Measurements from ENCODE around the gene BMERB1. TPM values are rescaled to one million over a fixed set of nuclear protein-coding genes. Genes with fewer than 3 reads are reported as not detected.

Gene BMERB1
- total and polyA plus RNA-seq, 2 experiments from 2014 or later, result 17.3 to 28.1 TPM

DNA sequence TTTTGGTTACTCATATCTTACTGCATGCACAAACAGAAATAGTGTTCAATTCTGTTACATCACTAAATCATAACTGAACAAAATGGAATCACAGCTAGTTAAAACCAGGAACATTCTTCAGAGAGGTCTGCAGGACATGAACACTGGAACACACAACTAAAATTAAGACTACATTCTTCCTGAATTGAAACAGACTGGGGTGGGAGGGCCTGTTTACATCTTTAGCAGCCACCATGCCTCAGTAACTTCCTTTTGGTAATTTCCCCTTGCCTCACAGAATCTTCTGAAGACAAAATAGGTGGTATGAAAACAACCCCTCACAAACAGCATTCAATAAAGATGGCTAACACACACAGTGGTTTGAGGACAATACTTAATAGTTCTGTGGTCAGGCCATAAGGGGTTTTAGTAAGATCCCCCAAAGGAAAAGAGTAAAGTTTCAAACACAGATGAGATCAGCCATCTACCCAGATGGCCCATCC, 202.0 kb downstream of the BMERB1 start (continued):
- TF ChIP-seq CTCF (conservative IDR thresholded peaks at IDR 0.05; ENCODE audit: low read depth in 2 of 2) (no peak), STAT1 (IDR thresholded peaks at IDR 0.05; ENCODE audit: unreplicated experiment) (no peak), REST (IDR thresholded peaks at IDR 0.05; ENCODE audit: unreplicated experiment) (no peak)
- TF ChIP-seq, protein P1, sequence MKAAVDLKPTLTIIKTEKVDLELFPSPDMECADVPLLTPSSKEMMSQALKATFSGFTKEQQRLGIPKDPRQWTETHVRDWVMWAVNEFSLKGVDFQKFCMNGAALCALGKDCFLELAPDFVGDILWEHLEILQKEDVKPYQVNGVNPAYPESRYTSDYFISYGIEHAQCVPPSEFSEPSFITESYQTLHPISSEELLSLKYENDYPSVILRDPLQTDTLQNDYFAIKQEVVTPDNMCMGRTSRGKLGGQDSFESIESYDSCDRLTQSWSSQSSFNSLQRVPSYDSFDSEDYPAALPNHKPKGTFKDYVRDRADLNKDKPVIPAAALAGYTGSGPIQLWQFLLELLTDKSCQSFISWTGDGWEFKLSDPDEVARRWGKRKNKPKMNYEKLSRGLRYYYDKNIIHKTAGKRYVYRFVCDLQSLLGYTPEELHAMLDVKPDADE (IDR thresholded peaks at IDR 0.05), result no peak

Other genes with a start within 250 kb of the BMERB1 start
- 0.56 TPM in 1 of 2 replicates, not detected in the other for gene NPIPA5, start 56.3 kb upstream of the BMERB1 start, total RNA-seq (2014; rRNA removed; shearing (Covaris generic))
- 1.8 and 2.7 TPM in 2 replicates for gene NPIPA5, start 56.3 kb upstream of the BMERB1 start, polyA plus RNA-seq (2016; fragmentation: Nextera tagmentation; extraction: Ambion mirVana)
- gene MPV17L, start 38.8 kb upstream of the BMERB1 start, total RNA-seq (2014; rRNA removed; shearing (Covaris generic)), result 8.0 and 11.7 TPM in 2 replicates
- 3.0 and 3.2 TPM in 2 replicates for gene MPV17L, start 38.8 kb upstream of the BMERB1 start, polyA plus RNA-seq (2016; fragmentation: Nextera tagmentation; extraction: Ambion mirVana)
- 11.0 and 16.0 TPM in 2 replicates for gene MARF1, start 208.6 kb downstream of the BMERB1 start, total RNA-seq (2014; rRNA removed; shearing (Covaris generic))
- 7.0 and 8.3 TPM in 2 replicates for gene MARF1, start 208.6 kb downstream of the BMERB1 start, polyA plus RNA-seq (2016; fragmentation: Nextera tagmentation; extraction: Ambion mirVana)
- gene NDE1, start 215.7 kb downstream of the BMERB1 start, total RNA-seq (2014; rRNA removed; shearing (Covaris generic)), result 22.9 and 28.7 TPM in 2 replicates
- 11.1 and 13.0 TPM in 2 replicates for gene NDE1, start 215.7 kb downstream of the BMERB1 start, polyA plus RNA-seq (2016; fragmentation: Nextera tagmentation; extraction: Ambion mirVana)